Epithelial cell of proximal tubule (primary cell): ENCODE results near the gene MPP2. TPM values are rescaled to one million over a fixed set of nuclear protein-coding genes. Genes with fewer than 3 reads are reported as not detected.

Source experiments
- DNase-seq: peaks from one replicate; pipeline ENCODE4 v3.0.0-alpha.2; 2011; ENCODE audit warnings: low read depth
- H3K4me3 ChIP-seq: 2 replicates; pipeline ENCODE4 v1.5.1; 2011; ENCODE audit warnings: low read depth, mild to moderate bottlenecking, low read length
- total RNA-seq: library from RNA; depleted of rRNA; stranded (reverse); fragments of >200 nt; gene quantifications from 2 replicates; pipeline ENCODE4 v1.2.3, GENCODE V29; 2015
- TF ChIP-seq, protein P1 (sequence below): conservative IDR thresholded peaks from 2 replicates; pipeline ENCODE4 v1.5.1; 2012; ENCODE audit warnings: low read depth, mild to moderate bottlenecking, low read length

The MPP2 gene
- total RNA-seq, 1 donor from 2014 or later: 14.1 TPM

DNA sequence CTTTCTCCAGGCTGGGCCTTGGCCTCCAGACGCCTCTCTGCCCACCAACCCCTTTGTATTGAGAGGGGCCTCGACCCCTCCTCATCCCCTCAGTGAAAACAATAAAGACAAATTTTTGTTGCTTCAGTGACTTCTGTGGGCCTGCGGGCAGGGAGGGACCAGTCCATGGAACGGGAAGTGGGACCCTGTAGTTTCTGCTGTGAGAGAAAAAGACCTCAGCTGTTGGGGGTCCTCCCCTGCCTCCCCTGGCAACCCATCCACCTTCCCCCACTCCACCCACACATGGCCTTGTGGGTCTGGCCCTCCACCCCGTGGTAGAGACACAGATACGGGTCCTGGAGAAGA, 31.5 kb upstream of the MPP2 start:
- TF ChIP-seq, protein P1, sequence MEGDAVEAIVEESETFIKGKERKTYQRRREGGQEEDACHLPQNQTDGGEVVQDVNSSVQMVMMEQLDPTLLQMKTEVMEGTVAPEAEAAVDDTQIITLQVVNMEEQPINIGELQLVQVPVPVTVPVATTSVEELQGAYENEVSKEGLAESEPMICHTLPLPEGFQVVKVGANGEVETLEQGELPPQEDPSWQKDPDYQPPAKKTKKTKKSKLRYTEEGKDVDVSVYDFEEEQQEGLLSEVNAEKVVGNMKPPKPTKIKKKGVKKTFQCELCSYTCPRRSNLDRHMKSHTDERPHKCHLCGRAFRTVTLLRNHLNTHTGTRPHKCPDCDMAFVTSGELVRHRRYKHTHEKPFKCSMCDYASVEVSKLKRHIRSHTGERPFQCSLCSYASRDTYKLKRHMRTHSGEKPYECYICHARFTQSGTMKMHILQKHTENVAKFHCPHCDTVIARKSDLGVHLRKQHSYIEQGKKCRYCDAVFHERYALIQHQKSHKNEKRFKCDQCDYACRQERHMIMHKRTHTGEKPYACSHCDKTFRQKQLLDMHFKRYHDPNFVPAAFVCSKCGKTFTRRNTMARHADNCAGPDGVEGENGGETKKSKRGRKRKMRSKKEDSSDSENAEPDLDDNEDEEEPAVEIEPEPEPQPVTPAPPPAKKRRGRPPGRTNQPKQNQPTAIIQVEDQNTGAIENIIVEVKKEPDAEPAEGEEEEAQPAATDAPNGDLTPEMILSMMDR: no peak
- no peak overlapping the region for H3K4me3 ChIP-seq
- no peak for DNase-seq

DNA sequence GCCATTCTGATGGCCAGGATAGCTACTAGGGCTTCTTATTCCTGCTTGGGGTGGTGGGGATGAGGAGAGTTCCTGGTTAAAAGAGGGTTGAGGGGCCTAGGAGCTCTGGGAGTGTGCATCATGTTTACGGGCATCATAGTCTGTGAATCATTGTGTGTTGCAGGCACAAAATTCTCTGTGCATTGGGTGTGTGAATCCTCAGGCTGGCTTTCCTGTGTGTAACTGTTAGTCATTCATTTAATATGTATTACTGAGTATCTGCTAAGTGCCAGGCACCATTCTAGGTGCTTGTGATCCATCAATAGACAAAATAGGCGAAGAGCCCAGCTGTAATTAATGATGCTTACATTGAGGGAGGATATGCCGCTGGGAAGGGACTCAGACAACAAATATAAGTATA, 29.1 kb upstream of the MPP2 start:
- no peak overlapping the region for H3K4me3 ChIP-seq
- DNase-seq: no peak
- TF ChIP-seq, protein P1: no peak

DNA sequence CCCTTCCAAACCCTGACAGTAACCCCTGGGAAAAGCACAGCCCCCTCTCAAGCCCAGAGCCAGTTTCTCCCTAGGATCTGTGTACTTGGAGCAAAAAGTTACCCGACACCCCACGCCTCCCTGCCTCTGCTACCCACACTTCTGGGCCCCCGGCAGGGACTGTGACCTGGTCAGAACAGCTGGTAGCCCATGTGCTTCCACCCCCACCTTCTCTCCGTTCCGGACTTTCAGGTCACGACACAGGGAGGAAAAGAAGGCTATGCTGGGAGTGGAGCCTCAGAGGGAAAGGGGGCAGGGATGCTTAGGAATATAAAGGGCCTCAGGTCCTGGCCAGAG, 28.6 kb upstream of the MPP2 start:
- H3K4me3 ChIP-seq: no peak overlapping the region
- DNase-seq: no peak
- TF ChIP-seq, protein P1: no peak

DNA sequence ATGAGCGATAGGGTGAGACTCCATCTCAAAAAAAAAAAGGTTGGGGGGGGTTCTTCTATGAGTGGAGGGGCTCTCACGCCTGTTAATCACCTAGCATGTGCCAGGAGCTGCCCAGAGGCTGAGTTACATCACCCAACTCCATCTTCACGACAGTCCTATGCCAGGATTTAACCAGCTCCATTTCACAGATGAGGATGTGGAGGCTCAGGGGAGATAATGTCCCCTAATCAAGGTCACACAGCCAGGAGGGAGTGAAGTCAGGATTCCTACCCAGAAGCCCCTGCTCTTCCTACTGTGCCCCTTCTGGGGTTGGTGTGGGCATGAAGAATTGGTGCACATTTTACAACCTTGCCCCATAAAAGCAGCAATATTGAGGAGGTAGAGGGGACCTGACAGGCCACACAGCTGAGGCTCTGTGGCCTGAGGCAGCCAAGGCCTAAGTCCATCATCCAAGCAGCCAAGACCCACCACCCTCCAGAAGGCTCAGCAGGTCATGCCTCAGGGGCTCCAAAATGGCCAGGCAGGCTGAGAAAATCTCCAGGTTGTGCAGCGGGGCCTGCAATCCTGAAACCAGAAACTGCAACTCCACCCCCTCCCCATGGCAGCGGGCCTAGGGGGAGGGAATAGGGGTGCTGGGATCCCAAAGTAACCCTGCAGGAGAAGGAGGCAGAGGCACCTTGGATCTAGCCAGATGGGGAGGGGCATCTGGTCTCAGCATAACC, 28.0 kb upstream of the MPP2 start:
- TF ChIP-seq, protein P1: no peak
- H3K4me3 ChIP-seq: no peak overlapping the region
- no peak for DNase-seq

DNA sequence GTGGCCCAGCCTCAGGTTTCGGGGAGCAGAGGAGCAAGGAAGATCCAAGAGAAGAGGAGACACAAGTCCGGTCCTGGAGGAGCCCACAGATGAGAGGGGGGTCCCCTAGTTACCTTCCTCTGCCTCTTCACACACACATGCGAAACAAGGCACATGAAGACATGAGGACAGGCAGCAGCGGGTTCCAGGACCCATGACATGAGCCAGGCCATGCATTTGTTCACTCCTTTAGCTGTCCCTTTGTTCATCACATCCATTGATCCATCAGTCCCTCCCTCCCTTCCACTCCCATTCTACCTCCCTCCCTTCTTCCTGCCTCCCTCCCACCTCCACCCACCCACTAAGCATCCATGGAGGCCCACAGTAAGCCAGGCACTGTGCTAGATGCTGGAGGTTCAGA, 25.6 kb upstream of the MPP2 start:
- no peak overlapping the region for H3K4me3 ChIP-seq
- TF ChIP-seq, protein P1: no peak
- no peak for DNase-seq

DNA sequence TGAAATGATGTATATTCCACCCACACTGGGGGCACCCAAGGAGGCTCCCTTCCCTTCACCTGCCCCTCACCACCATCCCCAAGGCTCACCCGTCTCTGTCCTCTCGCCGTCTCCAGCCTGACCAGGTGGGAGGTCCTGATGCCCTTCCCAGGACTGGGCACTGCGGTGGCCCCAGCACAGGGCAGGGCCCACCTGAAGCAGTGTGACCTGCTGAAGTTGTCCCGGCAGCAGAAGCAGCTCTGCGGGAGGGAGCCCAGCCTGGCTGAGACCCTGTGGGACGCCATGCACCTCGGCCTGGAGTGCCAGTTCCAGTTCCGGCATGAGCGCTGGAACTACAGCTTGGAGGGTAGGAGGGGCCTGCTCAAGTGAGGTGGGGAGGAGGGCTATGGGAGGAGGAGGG, 25.0 kb upstream of the MPP2 start:
- TF ChIP-seq, protein P1: no peak
- no peak for DNase-seq
- no peak overlapping the region for H3K4me3 ChIP-seq

DNA sequence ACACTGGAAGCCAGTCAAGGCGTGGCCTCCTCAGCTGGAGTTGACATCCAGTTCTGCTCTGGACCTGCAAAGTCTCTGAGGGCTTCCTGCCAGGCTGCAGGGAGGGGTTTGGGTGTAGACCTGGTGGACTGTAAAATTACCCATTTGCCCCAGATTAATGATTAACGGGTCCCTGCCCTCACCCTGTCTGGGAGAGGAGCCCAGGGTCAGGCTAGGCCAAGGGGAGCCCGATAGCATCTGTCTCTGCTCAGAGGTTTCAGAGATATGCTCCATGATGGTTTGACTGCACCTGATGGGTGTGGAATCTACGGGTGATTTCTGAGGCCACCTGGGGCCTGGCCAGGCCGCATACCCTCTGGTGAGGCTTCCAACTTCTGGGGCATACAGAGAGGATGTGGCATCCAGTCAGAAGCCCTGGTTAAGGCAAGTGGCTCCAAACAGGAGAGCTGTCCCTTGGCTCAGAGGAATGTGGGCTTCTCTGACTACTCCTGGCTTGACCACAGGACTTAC, 23.8 kb upstream of the MPP2 start:
- DNase-seq: no peak
- no peak overlapping the region for H3K4me3 ChIP-seq
- TF ChIP-seq, protein P1: no peak
